GM18511 (cell line): ENCODE data around the gene HSPG2.

Experiments
- ATAC-seq: cut with Tn5 transposase; IDR thresholded peaks from one replicate; pipeline ENCODE4 v1.9.1; 2021; ENCODE audit warnings: mild to moderate bottlenecking, moderate library complexity; ENCODE audit not compliant: unreplicated experiment

HSPG2 gene

DNA sequence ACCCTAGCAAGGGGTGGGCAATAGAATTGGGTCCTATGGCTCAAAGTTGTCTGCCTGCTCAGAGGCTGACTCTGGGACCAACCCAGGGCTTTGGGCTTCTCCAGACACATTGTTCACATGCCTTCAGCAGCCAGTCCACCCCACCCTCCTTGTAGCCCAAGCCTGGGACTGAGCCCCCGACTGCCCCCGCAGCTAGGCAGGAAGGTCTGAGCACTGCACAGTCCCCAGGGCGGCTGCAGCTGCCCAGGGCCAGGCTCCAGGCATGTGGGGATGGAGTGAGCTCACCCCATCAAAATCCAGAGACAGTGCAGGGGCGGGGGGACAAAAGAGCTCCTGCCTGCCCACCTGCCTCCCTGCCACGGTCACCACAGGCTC, 35.6 kb downstream of the HSPG2 start:
- no peak for ATAC-seq

GRCh38 chr1:21900766-21901472, 36.2 kb downstream of the HSPG2 start:
- no peak for ATAC-seq

DNA sequence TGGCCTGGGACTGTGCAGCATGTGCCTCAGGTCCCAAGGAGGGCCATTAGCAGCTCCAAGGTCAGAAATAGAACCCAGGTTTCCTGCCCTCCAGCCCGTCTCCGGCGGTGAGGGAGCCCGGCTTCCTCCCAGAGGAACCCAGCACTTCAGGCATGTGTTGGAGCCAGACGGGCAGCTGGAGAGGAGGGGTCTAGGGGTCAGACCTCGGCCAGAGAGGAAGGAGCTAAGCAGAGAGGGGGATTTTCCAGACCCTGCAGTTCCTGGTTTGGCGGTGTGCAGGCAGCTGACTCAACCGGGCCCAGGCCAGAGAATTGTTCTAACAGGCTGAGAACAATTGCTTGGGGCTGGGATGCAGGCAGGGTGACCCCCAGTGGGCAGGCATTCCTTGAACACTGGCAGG, 37.1 kb downstream of the HSPG2 start:
- no peak for ATAC-seq

DNA sequence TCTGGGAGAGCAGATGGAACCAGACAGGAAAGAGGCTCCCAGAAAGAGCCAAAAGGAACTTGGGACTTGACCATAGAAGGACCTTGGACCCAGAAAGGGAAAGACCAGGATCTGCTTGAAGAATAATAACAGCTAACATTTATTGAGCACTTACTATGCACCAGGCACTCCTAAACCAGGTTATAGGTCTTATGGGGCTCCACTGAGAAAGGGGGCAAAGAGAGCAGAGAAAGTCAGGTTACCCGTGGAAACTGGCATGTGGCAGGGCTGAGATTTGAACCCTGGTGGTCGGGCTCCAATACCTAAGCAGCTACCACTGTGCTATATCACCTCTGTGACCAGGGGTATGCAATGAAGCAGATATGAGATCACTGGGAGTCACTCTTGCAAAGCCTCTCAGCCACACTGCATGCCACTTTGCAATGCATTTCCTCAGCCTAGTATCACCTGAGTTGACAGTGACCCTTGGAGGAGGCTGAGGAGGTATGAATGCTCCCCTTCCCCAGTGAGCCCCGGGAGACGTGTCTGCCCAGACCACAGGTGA, 37.8 kb downstream of the HSPG2 start:
- ATAC-seq: no peak

- no peak for ATAC-seq
Measured at GRCh38 chr1:21898326-21899200, 38.5 kb downstream of the HSPG2 start.

DNA sequence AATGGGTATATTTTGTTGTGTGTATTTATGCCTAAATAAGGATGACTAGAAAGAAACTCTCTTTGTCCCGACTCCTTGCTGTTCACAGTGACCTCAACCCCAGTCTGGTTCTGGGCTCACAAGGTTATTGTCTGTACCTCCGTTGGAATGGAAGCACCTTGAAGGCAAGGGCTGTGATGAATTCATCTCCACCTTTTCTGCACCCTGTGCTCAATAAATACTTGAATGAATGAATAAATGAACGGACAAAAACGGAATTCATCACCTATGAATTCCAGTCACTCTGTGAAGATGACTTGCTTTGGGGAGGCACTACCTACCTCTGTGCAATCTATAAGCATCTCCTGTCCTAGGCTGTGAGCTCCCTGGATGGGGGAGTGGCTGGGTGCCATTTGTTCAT, 39.3 kb downstream of the HSPG2 start:
- ATAC-seq: no peak

DNA sequence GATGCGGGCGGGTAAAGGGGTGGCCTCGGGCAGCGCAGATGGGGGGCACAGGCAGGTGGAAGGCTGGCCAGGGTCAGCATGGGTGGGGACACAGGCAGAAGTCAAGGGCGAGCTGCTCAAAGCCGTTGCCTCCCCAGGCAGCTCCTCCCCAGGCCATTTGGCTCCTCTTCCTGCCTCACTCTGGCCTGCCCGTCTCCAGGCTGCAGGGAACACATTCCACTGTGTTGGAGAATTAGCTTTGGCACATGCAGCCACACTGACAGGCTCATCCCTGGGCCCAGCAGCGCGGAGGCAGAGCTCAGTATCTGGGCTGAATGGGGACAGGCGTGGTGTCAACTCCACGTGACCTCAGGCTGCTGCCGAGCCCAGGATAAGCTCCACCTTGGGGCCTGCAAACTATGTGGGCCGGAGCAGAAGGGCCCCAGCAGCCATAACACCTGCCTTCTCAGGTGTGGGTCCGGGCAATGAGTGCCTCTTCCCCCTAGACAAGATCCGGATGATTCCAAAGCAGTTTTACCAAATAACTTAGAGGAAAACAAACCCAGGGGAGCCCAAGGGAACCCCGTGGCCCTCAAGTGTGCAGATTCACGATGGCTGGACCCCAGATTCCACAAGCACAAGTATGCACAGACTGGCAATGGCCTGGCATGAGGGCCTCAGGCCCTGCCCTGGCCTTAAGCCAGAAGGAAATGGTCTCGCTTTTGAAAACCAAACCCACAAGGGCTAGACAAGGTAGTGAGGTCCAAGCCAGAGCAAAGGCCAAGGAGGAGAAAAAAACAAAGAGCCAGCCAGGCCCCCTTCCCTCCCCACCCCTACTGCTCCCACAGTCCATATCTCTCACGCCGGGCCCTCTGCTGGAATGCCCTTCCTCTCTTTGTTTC, 40.2 kb downstream of the HSPG2 start:
- ATAC-seq: no peak

GRCh38 chr1:21896026-21896425, 41.1 kb downstream of the HSPG2 start:
- no peak for ATAC-seq

DNA sequence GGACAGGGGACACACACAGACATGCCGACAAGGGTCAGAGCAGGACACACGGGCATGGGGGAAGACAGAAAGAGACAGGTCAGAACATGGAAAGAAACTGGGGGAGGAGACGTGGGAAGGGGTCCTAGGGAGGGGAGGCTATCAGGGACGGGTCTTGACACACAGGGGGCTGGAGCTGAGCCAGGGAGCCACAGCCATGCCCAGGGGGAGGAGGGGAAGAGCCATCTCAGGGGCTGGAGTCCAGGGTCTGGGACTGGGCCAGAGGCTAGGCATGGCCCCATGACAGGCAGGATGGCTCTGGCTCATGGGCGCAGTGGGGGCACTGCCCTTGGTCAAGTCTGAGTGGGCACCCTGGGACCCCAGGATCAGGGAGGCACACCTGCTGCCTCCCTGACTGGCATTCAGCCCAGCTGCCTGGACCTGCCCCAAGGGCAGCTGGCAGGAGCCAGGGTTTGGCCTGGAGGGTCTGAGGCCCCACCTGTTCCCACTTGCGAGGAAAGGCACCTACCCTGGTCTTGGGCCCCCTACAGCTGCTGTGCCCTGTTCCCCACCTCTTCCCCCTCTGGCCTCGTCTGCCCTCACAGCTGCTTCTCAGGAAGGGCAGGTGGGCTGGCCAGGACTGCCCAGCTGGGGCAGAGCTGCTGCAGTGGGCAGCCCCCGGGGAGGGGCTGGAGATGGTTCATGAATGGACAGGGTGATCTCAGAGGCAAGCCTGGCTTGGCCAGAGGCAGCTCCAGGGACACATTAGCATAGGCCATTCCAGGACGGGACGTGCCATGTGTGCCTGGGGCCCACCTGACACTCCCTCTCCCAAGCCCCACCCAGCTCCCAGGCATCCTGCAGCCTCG, 42.9 kb downstream of the HSPG2 start:
- no peak for ATAC-seq

DNA sequence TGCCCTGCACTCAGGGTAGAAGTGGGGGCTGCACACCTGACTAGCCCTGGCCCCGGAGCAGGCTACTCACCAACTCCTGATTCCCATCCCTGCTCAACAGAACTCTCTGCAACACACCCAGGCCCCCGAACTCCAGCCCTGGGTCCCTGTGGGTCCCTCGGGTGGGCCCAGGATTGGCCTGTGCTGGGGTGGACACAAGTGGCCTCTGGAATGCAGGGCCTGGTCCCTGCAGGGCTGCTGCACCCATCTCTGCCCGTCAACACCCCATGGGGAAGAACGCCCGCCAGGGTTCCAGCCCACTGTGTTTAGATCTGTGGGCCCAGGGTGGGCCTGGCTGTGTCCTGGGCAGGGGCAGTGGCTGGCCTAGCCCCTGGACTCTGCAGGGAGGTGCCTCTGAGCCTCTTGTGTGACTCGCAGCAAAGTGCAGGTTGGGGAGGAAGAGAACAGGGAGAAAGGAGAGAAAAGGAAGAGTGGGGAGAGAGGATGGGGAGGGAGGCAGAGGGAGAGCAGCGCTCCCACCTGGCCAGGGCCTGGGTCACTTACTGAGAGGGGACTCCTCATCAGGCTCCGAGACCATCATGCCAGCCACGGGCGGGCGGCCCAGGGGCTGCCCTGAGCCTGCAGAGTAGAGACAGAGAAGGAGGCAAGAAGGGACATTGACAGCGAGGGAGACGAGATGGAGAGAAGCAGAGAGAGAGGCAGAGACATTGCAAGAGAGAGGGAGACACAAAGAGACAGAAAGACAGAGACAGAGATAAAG, 43.9 kb downstream of the HSPG2 start:
- no peak for ATAC-seq

DNA sequence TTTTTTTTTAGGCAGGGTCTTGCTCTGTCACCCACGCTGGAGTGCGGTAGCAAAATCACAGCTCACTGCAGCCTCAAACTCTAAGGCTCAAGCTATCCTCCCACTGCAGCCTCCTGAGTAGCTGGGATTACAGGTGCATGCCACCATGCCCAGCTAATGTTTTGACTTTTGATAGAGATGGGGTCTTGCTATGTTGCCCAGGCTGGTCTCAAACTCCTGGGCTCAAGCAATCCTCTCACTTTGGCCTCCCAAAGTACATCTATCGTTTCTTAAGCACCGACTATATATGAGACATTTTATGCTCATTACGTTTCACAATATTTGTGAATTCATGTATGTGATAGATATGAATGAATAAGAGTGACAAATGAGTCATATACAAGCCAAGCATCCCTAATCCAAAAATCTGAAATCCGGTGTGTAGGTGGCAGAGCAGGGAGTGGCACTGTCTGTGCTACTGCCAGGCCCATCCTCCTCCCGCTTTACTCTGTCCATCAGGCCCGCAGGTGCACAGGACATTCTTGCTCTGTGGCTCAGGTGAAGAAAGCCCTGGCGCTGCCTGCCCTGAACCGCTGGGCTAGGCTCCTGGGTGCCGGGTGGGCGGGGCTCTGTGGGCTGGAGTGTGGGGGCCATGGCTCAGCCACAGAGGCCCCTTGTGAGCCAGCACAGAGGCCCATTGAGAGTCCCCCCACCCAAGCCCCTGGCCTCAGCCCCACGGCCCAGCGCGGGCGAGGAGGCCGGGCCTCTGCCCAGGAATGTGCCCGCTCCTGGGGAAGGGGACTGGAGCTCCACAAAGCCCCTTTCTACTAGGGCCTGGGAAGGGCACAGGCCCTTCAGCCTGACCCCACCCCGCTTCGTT, 45.3 kb downstream of the HSPG2 start:
- ATAC-seq: no peak

DNA sequence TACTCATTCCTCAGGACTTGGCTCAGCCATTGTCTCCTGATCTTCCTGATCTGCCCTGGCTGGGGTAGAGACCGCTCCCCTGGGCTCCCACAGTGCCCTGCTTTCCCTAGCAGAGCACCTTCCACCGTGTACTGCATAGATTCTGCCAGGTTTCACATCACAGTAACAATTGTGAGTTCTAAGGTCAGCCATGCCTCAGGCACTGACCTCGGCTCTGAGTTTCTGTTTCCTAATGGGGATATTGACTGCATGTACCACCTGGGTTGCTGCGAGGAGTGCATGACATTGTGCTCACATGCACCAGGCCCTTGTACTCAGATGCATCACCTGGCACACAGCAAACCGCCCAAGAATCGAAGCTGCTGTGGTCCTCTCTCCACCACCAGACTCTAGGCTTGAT, 46.0 kb downstream of the HSPG2 start:
- ATAC-seq: no peak

GRCh38 chr1:21888500-21888899, 48.6 kb downstream of the HSPG2 start:
- no peak for ATAC-seq

- no peak for ATAC-seq
Measured at GRCh38 chr1:21887796-21888195, 49.3 kb downstream of the HSPG2 start.

DNA sequence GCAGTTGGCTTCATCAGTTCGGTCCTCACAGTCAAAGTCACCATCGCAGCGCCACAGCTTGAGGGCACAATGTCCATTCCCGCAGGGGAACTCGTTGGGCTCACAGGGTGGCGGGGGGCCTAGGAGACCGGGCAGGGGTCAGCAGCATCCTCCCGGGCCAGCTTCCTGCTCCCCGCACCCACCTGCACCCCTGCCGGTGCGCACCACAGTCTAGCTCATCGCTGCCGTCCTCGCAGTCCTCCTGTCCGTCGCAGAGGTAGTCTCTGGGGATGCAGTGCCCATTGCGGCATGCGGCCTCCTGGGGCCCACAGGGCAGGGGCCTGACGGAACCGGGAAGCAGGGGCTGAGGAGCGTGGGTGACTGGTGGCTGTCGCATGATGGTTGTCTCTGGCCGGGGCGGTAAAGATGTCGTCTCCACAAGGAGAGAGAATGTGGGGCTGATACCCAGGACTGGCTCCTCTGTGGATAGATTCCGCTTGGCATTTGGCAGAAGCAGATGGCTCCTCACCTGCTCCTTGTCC, 49.8 kb downstream of the HSPG2 start:
- ATAC-seq: no peak

DNA sequence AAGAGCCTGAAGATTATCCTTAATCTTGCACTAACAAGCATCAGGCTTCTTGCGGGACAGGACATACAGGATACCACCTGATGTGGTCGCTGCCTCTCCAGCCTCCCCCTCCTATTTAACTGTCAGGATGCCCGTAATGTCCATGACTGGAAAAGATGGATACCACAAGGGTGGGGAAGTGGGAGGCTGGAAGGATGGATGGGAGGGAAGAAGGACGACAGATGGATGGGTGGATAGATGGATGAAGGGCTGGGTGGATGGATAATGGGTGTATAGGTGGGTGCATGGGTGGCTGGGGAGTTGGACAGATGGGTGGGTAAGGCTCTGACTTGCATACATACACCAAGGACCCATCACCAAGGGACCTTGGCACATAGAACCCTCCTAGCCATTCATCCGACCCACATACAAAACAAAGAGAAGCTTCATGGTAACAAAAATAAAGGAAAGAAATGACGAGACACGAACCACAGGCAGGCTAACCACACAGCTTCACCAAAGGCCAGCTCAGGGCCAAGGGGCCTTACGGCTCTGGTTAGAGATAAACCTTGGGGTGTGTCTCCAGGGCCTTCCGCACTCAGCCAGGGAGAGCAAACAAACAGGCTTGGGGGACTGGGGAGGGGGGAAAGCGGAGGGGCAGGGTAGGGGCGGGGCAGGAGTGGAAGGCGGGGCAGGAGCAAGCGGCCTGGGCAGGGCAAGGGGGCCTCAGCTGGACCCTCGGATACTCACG, 50.5 kb downstream of the HSPG2 start:
- ATAC-seq: no peak

GRCh38 chr1:21885236-21886037, 51.7 kb downstream of the HSPG2 start:
- no peak for ATAC-seq
